ENCODE data around the gene GLIPR2. TPM values are rescaled to one million over a fixed set of nuclear protein-coding genes. Genes with fewer than 3 reads are reported as not detected.
A peak's percentile ranks its signal among the peaks of the same experiment; 100 is the strongest.

The GLIPR2 gene
- total RNA-seq, 4 donors from 2014 or later: 52.8 to 76.8 (median 59.8) TPM

DNA sequence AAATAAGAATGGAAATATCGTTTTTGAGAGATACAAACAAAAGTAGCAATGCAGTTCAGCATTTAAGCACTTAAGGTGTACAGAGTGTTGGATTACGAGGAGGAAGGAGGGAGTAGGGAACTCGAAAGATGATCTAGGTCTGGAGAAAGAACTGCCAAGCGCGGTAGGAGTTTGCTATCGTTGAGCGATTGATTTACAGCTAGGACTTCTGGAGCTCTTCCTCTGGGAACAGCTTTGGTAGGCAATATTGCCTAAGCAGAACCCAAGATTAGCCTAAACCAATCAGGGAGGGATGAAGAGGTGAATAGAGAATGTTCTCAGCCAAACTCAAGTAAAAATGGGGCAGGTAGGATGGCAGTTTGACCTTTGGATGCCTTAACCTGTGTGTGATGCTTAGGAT, 55.2 kb downstream of the GLIPR2 start:
- H3K4me1 ChIP-seq: peaks cover 19 to 53% (median 31%) of the 10 kb centered on the region in 3 donors
- ATAC-seq: no peak
- H3K9me3 ChIP-seq: no peaks in the 10 kb centered on the region
- TF ChIP-seq CTCF (IDR thresholded peaks at IDR 0.05): no peak
- no peak for TF ChIP-seq EP300 (IDR thresholded peaks at IDR 0.05)
- H3K27ac ChIP-seq: peak overlapping the region in 3 of 4 donors; percentile 86 to 93 (median 88)
- peak overlapping the region; percentile 81 to 83 for H3K4me3 ChIP-seq
- no peaks in the 10 kb centered on the region for H3K27me3 ChIP-seq
- H3K36me3 ChIP-seq: peaks cover 0 to 2% of the 10 kb centered on the region in 2 donors
- WGBS, 2 donors (ENCODE audit: low coverage in 1 of 2): 0% methylated on average over 7 of the region's 7 CpGs

GRCh38 chr9:36192196-36192595, 55.7 kb downstream of the GLIPR2 start:
- ATAC-seq: no peak
- Histone ChIP-seq H3K4me3 (peak overlapping the region; percentile 81 to 83), H3K9me3 (no peaks in the 10 kb centered on the region), H3K36me3 (peaks cover 0 to 6% of the 10 kb centered on the region in 2 donors), H3K27ac (no peak overlapping the region), H3K27me3 (no peaks in the 10 kb centered on the region), H3K4me1 (peaks cover 19 to 53% (median 31%) of the 10 kb centered on the region in 3 donors)
- WGBS, 2 donors (ENCODE audit: low coverage in 1 of 2): 59 to 66% methylated on average over 2 to 4 of the region's 4 CpGs
- TF ChIP-seq EP300 (IDR thresholded peaks at IDR 0.05) (no peak), CTCF (IDR thresholded peaks at IDR 0.05) (no peak), POLR2AphosphoS5 (IDR thresholded peaks at IDR 0.05) (no peak), POLR2A (IDR thresholded peaks at IDR 0.05) (no peak)

DNA sequence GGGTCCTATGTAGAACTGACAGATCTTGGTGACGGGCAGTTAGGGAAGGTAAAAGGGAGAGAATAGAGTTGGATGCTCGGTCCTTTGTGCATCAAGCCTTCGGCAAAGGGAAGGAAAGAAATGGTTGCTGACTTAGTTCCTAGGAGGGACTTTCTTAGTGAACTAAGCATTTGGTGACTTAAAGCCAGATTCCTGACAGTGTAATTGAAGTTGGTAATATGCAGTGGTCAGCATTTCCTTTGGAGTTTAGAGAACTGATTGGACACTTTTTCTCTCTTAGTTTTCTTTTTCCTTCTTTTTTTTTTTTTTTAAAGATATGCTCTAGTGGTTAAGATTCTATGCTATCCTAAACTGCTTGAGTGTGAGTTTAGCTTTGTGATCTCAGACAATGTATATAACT, 56.5 kb downstream of the GLIPR2 start:
- WGBS, 2 donors (ENCODE audit: low coverage in 1 of 2): 52 to 82% methylated on average over 2 to 3 of the region's 3 CpGs
- no peaks in the 10 kb centered on the region for H3K9me3 ChIP-seq
- no peak for ATAC-seq
- no peaks in the 10 kb centered on the region for H3K27me3 ChIP-seq
- peaks cover 0 to 14% of the 10 kb centered on the region in 2 donors for H3K36me3 ChIP-seq
- H3K27ac ChIP-seq: no peak overlapping the region
- peak overlapping the region in 1 of 2 donors; percentile 83 for H3K4me3 ChIP-seq
- TF ChIP-seq CTCF (IDR thresholded peaks at IDR 0.05) (no peak), EP300 (IDR thresholded peaks at IDR 0.05) (no peak), POLR2A (IDR thresholded peaks at IDR 0.05) (no peak), POLR2AphosphoS5 (IDR thresholded peaks at IDR 0.05) (no peak)
- H3K4me1 ChIP-seq: peaks cover 19 to 53% (median 31%) of the 10 kb centered on the region in 3 donors

GRCh38 chr9:36194326-36195000, 57.9 kb downstream of the GLIPR2 start:
- WGBS, 2 donors (ENCODE audit: low coverage in 1 of 2): 28 to 45% methylated on average over 3 to 4 of the region's 4 CpGs
- Histone ChIP-seq H3K4me3 (no peak overlapping the region), H3K4me1 (peaks cover 19 to 53% (median 31%) of the 10 kb centered on the region in 3 donors)

More at GRCh38 chr9:36194326-36195000, 57.9 kb downstream of the GLIPR2 start:
- no peaks in the 10 kb centered on the region for H3K9me3 ChIP-seq
- H3K27me3 ChIP-seq: no peaks in the 10 kb centered on the region
- no peak overlapping the region for H3K27ac ChIP-seq
- peaks cover 0 to 29% of the 10 kb centered on the region in 2 donors for H3K36me3 ChIP-seq
- ATAC-seq: no peak
- TF ChIP-seq CTCF (IDR thresholded peaks at IDR 0.05) (no peak), EP300 (IDR thresholded peaks at IDR 0.05) (no peak), POLR2A (IDR thresholded peaks at IDR 0.05) (no peak), POLR2AphosphoS5 (IDR thresholded peaks at IDR 0.05) (no peak)
